GM21786 (cell line): ENCODE data around the gene TMEM207.

Experiments used
- ATAC-seq: cut with Tn5 transposase; IDR thresholded peaks from one replicate; pipeline ENCODE4 v1.9.1; 2021; ENCODE audit not compliant: unreplicated experiment

The TMEM207 gene

DNA sequence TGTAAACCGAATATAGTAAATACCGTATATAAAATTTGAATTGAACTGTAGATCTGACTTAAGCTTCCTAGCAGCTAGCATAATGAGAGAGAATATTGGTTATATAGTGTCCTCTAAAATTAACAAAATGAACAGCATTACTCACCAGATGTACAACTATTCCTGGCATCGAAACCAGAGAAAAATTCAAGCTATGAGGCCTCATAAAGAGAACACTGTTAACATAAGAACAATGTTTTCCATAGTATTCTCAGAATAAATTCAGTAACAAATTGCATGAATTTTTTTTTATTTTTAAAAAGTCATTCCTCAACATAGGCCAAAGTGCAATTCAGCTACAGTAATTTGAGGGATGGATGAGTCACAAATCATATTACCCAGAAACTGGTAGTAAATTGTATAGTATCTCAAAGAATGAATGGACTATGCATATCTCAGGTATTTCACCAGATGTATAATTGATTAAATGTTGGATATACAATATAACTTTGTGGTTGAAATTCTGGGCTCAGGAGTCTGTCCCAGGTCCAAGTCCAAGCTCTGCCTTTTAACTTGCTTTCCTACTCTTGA, 5.0 kb downstream of the TMEM207 start:
- no peak for ATAC-seq

DNA sequence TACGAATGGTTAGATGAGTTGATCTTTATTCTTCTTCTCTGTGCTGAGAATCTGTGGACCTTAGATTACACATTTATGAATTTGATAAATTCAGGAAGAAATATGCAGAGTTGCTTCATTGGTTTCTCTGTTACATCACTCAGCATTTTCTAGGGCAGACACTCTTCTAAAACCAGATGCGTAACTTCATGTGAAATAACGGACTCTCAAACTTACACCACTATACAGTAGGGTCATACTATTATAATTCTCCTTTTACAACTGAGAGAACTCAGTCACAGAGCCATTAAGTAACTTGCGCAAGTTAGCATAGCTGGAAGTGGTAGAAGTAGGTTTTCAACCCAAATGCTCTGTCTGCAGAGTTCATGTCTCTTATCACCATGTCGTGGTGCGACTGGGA, 5.7 kb downstream of the TMEM207 start:
- ATAC-seq = no peak

DNA sequence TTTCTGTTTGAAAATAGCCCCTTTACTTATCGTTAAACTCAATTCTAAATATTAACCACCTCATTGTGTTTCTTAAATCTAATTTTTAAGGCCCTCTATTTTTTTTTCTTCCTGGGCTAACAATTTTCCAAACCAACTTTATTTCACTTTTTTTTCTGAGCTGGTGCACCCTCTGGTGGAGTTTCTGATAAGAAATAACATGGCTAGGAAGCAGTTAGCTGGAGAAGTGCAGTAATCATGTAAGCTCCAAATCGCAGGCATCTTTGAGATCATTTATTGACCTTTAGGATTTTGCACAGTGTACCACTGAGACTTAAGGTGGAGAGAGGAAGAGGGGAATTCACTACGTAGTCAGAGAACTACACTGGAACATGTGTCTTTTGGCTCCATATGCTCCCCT, 6.4 kb downstream of the TMEM207 start:
- no peak for ATAC-seq

DNA sequence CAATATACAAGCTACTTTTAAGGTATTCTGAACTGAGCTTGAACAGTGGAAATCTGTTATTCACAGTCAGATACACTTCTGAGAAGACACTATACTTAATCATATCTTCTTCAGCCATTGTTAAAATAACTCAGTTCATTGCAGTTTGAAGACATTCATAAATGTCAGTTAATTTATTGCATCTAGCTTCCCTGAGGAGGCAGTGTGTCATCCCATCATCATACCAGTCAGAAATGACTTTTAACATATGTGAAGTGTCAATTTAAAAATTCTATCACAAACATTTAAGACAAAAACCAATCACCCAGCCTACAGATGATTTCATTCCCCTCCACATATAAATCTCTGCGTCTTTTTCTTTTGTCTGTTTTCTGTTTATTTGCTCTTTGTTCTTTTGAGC, 7.5 kb downstream of the TMEM207 start:
- no peak for ATAC-seq

DNA sequence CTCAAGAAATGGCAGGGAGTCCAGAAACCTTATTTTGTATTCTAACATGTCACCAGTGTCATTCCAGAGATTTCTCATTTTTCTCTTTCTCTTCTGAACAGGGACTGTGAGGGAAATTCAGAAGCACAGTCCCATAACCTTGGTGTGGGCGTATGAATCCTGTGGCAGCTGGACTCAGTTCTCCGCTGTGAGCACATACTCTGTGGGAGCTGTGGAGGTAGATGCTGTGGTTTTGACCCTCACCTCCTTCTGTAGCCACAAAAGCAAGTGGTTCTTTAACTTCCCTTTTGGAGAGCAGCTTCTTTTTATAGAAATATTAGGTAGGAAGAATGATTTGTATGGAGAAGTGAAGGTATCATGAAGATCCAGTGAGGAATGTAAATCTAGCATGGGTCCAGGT, 13.4 kb downstream of the TMEM207 start:
- no peak for ATAC-seq

DNA sequence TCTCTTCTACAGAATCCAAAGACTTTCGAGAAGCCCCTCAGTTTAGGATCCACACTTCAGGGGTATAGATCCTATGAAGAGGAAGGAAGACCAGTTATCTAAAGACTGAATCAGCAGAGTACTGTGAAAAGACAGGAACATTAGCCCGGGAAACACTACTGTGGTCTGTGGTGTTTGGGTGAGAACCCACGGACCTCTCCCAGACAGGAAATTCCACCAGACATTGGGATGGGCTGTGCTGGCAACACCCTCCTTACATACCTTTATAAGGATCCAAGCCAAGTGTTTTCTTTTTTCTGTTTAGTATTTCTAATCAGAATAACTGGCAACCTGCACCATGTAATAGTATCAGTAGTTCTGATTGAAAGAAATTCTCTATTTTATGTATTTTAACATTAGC, 14.1 kb downstream of the TMEM207 start:
- no peak for ATAC-seq

DNA sequence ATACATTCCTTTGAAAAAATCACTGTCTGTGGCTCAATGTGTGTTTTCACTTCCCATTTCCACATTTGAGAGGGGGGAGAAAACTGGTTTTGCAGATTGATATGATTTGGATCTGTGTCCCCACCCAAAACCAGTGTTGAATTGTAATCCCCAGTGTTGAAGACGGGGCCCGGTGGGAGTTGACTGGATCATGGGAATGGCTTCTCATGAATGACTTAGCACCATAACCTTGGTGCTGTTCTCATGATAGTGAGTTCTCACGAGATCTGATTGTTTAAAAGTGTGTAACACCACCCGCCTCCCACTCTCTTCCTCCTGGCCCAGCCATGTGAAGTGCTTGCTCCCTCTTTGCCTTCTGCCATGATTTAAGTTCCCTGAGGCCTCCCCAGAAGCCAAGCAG, 16.1 kb downstream of the TMEM207 start:
- ATAC-seq = no peak

DNA sequence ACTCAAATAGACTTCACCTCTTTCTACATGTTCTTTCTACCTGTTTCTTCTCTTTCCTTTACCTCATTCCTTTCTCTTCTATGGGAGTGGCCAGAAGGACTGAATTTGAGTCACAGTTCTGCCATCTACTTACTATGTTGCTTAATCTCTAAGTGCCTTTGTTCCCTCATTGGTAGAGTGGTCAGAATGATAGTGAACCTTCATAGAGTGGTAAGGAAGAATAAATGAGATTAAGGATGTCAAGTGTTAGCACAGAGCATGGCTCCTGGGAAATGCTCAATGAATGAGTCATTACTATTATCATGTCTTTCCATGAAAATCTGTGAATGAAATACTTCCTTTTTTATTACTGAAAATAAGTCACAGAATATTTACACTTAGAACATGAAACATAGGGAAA, 17.5 kb downstream of the TMEM207 start:
- ATAC-seq = no peak

DNA sequence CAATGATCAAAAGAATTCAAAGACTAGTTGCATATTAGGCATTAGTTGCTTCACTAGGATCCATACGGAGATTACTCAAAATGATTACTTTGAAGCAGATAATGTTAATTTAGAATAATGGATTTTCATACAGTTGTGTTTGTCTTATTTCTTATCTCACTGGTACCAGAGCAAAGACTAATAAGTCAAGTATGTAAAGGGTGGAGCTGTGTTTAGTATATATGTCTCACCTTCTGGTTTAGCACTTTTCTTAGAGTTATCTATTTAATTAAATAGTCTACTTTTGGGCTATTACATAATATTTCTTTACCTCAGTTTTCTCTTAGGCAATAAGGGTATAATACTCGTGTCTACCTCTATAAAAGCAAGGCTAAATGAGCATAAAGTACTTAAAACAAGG, 18.8 kb downstream of the TMEM207 start:
- no peak for ATAC-seq

DNA sequence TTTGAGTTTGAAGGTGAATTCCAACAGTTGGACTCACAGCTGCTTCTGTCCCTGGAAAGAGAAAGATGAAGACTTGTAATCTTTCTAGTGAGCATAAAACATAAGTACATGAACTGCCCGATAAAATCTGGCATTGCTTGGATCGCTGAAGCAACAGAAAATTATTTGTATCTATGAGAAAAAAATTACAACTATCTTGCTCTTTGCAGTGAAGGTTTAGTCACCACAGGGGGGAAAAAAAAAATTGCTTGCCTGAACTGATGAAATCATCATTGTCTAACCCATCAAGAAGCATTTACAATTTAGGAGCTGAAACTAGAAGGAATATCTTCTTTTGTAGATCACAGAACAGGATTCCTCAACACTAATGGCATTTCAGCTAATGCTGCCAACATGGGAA, 20.0 kb downstream of the TMEM207 start:
- no peak for ATAC-seq

DNA sequence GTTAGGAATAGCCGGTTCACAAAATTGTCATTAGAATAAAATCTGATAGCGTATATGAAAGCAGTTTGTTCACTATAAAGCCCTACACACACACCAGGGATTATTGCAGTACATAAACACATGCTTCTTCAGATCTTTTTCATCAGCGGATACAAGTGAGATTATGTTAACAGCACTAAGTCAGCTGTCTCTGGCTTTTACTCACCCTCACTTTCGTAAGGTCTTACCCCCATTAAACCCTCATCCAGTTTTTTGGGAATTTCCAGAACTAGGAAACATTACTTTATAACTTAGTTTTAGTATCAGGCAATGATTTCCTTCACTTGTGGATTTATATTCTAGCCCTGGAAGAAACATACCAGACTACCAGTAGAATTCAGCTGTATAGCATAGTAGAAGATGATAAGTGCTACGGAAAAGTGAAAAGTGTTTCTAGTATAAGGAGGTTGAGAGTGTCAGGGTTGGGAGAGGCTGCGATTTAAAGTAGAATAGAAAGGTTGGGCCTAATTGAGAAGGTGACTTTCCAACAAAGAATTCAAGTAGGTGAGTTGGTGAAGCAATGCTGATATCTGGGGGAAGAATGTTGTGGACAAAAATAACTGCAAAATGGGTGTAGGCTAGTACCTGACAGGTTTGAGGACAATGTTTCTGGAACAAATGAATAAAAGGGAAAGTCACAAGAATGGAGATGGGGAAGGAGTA, 22.7 kb downstream of the TMEM207 start:
- ATAC-seq = no peak

DNA sequence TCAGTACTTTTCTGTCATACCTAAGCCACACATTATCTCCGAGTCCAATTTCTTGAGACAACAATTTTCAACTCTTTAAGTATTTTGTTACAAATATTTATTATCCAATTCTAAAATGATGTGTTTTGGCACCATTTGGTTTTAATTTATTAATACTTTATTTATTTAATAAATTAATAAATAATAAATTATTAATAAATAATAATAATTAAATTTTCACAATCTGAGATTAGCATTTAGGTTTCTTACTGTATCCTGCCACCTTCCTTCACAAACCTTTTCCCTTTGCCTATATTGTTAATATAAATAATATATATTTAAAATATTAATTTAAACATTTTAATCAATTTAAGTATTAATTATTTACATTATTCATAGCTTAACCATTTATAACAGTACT, 23.9 kb downstream of the TMEM207 start:
- ATAC-seq = no peak

DNA sequence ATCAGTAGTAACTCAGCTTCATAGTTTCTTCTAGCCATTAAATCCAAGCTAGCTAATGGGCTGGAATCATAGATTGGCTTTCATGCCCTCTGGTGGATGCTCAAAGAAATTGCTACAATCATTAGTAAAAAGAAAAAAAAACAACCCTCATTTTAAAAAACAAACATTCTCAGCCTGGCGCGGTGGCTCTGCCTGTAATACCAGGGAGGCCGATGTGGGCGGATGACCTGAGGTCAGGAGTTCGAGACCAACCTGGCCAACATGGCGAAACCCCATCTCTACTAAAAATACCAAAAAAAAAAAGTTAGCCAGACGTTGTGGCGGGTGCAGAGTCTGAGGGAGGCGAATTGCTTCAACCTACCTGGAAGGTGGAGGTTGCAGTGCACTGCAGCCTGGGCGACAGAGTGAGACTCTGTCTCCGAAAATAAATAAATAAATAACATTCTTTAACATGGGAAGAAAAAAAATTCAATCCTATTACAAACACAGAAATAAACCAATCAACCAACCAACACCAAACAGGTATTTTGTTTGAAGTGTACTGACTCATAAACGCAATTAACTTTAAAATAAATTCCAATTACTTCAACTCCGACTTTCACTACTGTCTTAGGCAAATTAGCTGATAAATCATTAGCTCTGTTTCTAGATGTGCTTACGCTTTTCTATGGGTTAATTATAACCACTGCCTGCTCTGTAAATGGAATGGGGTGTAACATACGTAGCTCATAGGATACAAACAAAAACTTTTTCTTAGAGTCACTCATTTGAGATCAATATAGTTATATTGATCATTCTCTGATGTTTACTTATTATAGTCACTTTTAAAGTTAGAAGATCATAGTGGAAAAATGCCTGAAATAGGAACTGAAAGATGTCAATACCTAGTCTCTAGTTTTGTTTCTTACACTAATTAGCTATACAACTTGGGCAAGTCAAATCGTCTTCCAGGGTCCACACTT, 24.9 kb downstream of the TMEM207 start:
- ATAC-seq = peak; percentile 65

DNA sequence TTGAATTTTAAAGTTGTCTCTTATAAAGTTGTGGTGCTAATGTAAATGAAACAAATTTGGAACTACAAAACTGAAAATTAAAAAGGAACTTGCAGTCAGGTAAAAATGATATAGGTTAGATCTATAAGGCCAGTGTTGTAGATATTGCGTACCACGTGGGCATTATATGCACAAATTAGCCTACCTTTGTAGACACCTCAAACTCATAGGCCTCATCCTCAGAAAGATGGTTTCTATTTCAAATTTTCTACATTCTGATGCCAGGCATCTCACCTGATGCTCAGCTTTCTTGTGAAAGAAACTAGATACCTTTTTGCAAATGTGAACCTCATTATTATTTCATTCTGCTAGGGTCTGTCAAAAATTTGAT, 25.6 kb downstream of the TMEM207 start:
- ATAC-seq = peak; percentile 11

DNA sequence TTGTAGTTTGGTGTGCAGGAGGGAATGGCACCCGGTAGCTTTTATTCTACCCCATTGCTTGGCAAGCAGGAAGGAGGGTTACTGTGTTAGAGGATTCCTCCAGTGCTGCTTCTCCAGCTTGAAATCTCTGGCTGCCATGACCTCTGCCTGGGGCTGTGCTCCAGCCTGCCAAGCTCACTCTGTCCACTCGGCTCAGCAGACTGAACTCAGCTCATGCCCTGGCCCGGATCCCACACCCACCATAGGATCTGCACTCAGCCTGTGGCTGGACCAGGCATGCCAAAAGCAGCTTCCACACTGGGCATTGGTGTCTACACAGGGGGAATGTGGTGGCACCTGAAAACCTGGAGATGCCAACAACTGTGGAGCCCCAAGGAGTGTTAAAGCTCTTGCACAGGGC, 35.4 kb downstream of the TMEM207 start:
- ATAC-seq = no peak

DNA sequence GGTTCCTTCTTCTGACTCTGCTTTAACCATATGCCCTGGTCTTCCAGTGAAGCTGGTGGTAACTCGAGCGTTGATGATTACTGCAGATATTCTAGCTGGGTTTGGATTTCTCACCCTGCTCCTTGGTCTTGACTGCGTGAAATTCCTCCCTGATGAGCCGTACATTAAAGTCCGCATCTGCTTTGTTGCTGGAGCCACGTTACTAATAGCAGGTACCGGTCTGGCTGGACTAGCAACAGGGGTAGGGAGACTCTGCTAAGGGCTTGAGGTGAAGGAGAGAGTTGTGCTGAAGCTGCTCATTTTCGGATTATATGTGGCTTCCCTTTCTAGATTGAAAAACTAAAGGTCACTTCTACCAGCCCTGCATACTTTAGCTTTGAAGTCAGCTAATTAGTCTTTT, 45.0 kb downstream of the TMEM207 start:
- no peak for ATAC-seq

DNA sequence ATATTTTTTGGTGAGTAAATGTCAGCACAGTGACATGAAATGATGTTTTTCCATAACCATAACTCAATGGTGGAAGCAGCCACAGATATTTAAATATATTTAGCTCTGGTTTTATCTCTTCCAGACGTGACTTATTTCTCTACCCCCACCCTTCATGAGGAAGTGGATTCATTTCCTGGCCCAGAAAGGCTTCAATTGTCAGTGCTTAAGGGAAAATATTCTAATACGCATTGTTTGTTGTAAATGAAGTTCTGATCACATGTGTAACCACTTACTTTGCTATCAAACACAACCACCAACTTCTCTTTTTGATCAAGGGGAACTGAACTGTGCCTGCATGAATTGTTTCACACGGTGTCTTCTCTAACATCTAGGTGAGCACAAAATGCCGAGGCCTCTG, 47.7 kb downstream of the TMEM207 start:
- ATAC-seq = no peak

DNA sequence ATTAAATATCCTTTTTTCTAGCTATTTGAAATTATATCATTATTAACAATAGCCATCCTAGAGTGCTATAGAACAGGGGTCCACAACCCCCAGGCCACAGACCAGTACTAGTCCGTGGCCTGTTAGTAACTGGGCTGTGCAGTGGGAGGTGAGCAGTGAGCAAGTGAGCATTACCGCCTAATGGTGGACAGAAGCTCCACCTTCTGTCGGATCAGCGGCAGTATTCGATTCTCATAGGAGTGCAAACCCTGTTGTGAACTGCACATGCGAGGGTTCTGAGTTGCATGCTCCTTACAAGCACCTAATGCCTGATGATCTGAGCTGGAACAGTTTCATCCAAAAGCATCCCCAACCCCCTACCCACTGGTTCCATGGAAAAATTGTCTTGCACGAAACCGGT, 50.0 kb downstream of the TMEM207 start:
- ATAC-seq = no peak

DNA sequence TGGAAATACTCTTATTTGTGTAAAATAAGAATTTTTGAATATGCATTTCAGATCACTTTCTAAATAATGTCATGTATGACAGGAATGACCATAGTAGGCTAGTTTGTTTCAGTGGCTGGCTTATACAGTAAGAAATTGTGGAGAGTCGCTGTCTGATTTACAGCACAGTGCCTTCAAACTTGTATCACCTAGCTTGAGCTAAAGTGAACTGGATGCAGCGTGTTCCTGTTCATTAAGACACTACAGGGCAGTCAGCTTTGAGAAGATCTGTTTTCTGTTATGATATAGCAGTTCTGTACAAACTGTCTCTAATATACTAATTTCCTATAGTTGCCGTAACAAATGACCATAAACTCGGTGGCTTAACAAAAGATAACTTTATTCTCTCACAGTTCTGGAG, 51.8 kb downstream of the TMEM207 start:
- ATAC-seq = no peak

DNA sequence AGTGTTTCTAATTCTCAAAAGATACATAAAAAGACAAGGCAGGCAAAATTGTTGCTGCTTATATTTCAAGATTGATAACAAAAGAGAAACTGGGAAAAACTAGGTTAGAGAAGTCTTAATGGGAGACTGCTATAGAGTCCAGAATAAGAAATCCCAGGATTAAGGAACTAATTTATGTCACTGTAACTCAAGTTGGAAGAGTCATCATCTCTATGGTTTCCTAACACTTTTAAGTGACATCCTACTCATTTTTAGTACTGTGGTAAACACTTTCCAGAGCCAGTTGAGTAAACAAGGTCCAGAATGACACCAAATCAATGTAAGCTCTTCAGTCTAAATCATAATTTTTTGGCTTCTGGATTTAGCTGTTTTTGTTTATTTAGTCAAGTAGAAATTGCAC, 53.7 kb downstream of the TMEM207 start:
- ATAC-seq = no peak

DNA sequence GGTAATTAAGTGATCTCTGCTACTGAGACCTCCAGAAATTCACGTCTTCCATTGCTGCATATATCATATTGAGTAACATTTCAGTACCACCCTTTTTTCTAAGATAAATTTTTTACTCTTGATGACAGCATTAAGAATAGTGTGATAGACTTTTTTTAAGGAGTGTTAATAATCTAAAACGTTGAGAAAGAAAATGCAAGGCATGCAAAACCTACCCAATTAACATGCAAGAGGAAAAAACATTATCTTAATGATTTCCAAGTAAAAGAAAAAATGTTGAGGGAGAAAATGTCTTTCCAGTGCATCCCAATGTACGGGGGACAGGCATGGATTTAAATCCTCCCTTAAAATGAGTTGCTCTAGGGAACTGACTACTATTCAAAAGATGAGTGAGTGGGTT, 61.0 kb downstream of the TMEM207 start:
- no peak for ATAC-seq

DNA sequence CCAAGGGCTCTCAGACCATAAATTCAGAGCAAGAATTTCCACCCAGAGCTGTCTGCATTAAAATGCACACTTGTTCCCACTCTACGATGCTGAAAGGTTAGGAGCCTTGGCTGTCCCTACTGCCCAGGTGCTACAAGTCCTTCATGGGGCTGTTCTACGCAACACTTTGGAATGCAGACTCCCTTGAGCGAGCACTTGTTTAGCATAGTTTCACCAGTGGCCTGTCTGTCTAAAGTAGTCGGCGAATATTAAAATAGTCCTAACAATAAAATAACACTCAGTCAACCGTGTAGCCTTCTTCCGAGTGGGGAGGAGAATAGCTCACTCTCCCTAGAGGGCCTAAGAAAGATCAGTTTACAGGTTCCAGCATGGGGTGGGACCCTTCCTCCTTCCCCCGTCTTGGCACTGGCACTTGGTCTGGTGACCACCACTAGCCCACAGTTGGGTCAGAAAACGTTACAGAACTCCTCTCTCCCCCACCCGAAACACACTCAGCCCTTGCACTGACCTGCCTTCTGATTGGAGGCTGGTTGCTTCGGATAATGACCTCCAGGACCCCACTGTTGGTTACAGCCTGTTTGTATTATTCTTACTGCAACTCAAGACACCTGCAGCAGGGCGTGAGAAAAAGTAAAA, 62.0 kb downstream of the TMEM207 start, which contains the start of gene CLDN16:
Gene CLDN16 (plus strand): TSS at position 586 of the 636 bp plus-strand sequence. CDS start 167 bp downstream, outside the sequence.
- no peak for ATAC-seq
